Gastrocnemius medialis (tissue), 4 donors: Measurements from ENCODE around the gene AUTS2. TPM values are rescaled to one million over a fixed set of nuclear protein-coding genes. Genes with fewer than 3 reads are reported as not detected.

Source experiments
- ATAC-seq, 2 donors: fragments of 150-250 bp; one replicate each; pipeline ENCODE4 v1.9.1; 2016
- DNase-seq, 2 donors: peaks; one replicate each; pipeline ENCODE4 v3.0.0-alpha.2; 2019
- H3K27ac ChIP-seq, 4 donors: fragments of 200-600 bp; sonication (generic); 1 replicate in 1 of 4; 2 replicates in 3 of 4; pipeline ENCODE4 v1.5.1; 2016 to 2018; ENCODE audit warnings: mild to moderate bottlenecking in 2 of 4, moderate library complexity in 1 of 4
- H3K27me3 ChIP-seq, 3 donors: fragments of 200-600 bp; sonication (generic) in 2 of 3; 1 replicate in 1 of 3; 2 replicates in 2 of 3; pipeline versions ENCODE4 v1.5.1 to v1.6.0; 2016 to 2019; ENCODE audit warnings: mild to moderate bottlenecking in 1 of 3, moderate library complexity in 1 of 3
- H3K36me3 ChIP-seq, 2 donors: fragments of 200-600 bp; sonication (generic) in 1 of 2; one replicate each; pipeline ENCODE4 v1.5.1; 2017 to 2018
- H3K4me1 ChIP-seq, 2 donors: fragments of 200-600 bp; sonication (generic) in 1 of 2; one replicate each; pipeline ENCODE4 v1.5.1; 2016 to 2017; ENCODE audit warnings: mild to moderate bottlenecking in 2 of 2
- H3K4me3 ChIP-seq, 4 donors: fragments of 200-600 bp; sonication (generic) in 3 of 4; 1 replicate in 1 of 4; 2 replicates in 3 of 4; pipeline ENCODE4 v1.5.1; 2016 to 2019; ENCODE audit warnings: mild to moderate bottlenecking in 2 of 4
- H3K9me3 ChIP-seq, 3 donors: fragments of 200-600 bp; sonication (generic) in 2 of 3; 1 replicate in 1 of 3; 2 replicates in 2 of 3; pipeline ENCODE4 v1.5.1; 2016 to 2019
- CTCF ChIP-seq, 5 experiments: fragments of 450-650 bp in 3 of 5; fragments of 200-600 bp in 2 of 5; sonication (generic) in 2 of 5; IDR thresholded peaks in 4 of 5; conservative IDR thresholded peaks in 1 of 5; 1 replicate in 4 of 5; 2 replicates in 1 of 5; pipeline ENCODE4 v1.5.1; 2016 to 2019; ENCODE audit warnings: antibody characterized with exemption in 5 of 5, mild to moderate bottlenecking in 3 of 5, moderate library complexity in 3 of 5
- POLR2A ChIP-seq, 2 donors: fragments of 450-650 bp; IDR thresholded peaks; one replicate each; pipeline ENCODE4 v1.6.1; 2017; ENCODE audit warnings: antibody characterized with exemption in 2 of 2, mild to moderate bottlenecking in 2 of 2, moderate library complexity in 2 of 2
- in situ Hi-C, 4 donors: fragments of 200-750 bp; cut with MboI; loops; one replicate each; pipeline versions ENCODE4 v1.15.0 to v1.8.0; 2017; ENCODE audit warnings: low sequenced_read_pairs in 4 of 4
- intact Hi-C: fragments of 100-400 bp; cut with DNase I; formaldehyde crosslinking; loops from one replicate; pipeline ENCODE4 v1.15.1; 2023; ENCODE audit warnings: low total_unique reads
- total RNA-seq, 4 donors: library from RNA; depleted of rRNA; stranded (reverse); fragments of >200 nt; gene quantifications; one replicate each; pipeline versions ENCODE4 v1.1.0 to v1.2.3, GENCODE V29; 2016

Gene AUTS2
- total RNA-seq, 4 donors from 2014 or later: 2.5 to 16.2 (median 8.5) TPM

DNA sequence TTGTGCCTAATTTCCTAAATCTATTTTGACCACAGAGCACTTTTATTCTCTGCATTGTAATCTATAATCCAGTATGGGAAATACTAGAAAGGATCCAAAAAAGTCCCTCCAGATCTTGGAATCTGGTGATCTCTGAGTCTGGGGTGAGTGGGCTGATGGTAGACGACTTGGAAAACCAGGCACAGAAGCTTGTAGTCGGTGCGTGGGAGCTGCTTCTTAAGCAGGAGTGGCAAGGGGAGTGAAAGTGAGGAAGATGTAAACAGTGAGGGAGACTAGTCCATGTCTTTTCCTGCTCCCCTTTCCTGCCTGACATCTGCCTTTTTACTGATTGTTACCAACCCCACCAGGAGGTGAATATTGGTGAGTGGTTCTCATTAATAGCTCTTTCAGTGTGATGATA is 6.8 kb downstream of the AUTS2 start:
- ATAC-seq (no peak), DNase-seq (no peak)
- Histone ChIP-seq H3K36me3 (no peaks in the 10 kb centered on the region), H3K9me3 (no peaks in the 10 kb centered on the region), H3K4me3 (no peak overlapping the region), H3K27ac (no peak overlapping the region), H3K4me1 (peaks cover 16 to 29% of the 10 kb centered on the region in 2 donors), H3K27me3 (no peaks in the 10 kb centered on the region)
- intact Hi-C loops: no loop called here
- TF ChIP-seq POLR2A (IDR thresholded peaks at IDR 0.05) (no peak), CTCF (IDR thresholded peaks at IDR 0.05 in 4 of 5, conservative IDR thresholded peaks at IDR 0.05 in 1 of 5) (no peak)
- in situ Hi-C loops: no loop called here

GRCh38 chr7:69605546-69605945 is 7.3 kb downstream of the AUTS2 start:
- H3K4me3 ChIP-seq: no peak overlapping the region
- H3K4me1 ChIP-seq: peaks cover 11 to 29% of the 10 kb centered on the region in 2 donors
- no peak overlapping the region for H3K27ac ChIP-seq
- H3K27me3 ChIP-seq: no peaks in the 10 kb centered on the region
- H3K9me3 ChIP-seq: no peaks in the 10 kb centered on the region
- intact Hi-C loops: no loop called here
- no peak for TF ChIP-seq CTCF (IDR thresholded peaks at IDR 0.05 in 4 of 5, conservative IDR thresholded peaks at IDR 0.05 in 1 of 5)
- no peak for TF ChIP-seq POLR2A (IDR thresholded peaks at IDR 0.05)
- ATAC-seq (no peak), DNase-seq (no peak)
- in situ Hi-C loops: no loop called here
- no peaks in the 10 kb centered on the region for H3K36me3 ChIP-seq

GRCh38 chr7:69608049-69608448 is 9.8 kb downstream of the AUTS2 start:
- H3K27me3 ChIP-seq: no peaks in the 10 kb centered on the region
- in situ Hi-C loops (no loop called here), intact Hi-C loops (no loop called here)
- no peak overlapping the region for H3K4me3 ChIP-seq
- ATAC-seq (peak; percentile 86 to 90), DNase-seq (peak in 1 of 2 donors; percentile 30)
- no peaks in the 10 kb centered on the region for H3K36me3 ChIP-seq
- H3K4me1 ChIP-seq: peaks cover 9 to 16% of the 10 kb centered on the region in 2 donors
- H3K9me3 ChIP-seq: no peaks in the 10 kb centered on the region
- no peak for TF ChIP-seq POLR2A (IDR thresholded peaks at IDR 0.05)
- no peak for TF ChIP-seq CTCF (IDR thresholded peaks at IDR 0.05 in 4 of 5, conservative IDR thresholded peaks at IDR 0.05 in 1 of 5)
- H3K27ac ChIP-seq: no peak overlapping the region

DNA sequence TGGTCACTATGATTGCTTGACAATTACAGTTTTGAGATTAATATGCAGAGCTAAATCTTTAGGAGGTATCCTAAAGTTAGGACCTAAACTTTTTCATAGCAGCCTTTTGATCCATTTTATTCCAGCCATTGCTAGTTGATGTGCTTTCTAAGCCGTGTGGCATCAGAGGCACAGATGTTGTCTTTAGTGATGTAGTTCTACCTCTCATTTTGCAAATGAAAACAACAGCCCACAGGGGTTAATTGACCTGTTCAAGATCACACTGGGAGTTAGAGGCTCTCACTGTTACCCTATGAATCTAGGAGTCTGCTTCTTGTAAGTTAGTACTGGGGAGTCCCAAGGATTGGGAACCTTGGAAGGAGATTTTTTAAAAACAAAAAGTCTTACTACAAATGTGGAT is 10.6 kb downstream of the AUTS2 start:
- in situ Hi-C loops (no loop called here), intact Hi-C loops (no loop called here)
- H3K9me3 ChIP-seq: no peaks in the 10 kb centered on the region
- H3K27ac ChIP-seq: peak overlapping the region in 1 of 4 donors; percentile 17
- no peak for ATAC-seq
- no peaks in the 10 kb centered on the region for H3K36me3 ChIP-seq
- no peak for TF ChIP-seq POLR2A (IDR thresholded peaks at IDR 0.05)
- no peak overlapping the region for H3K4me3 ChIP-seq
- no peak for DNase-seq
- H3K4me1 ChIP-seq: peaks cover 9 to 21% of the 10 kb centered on the region in 2 donors
- no peaks in the 10 kb centered on the region for H3K27me3 ChIP-seq

GRCh38 chr7:69609541-69610373 is 11.5 kb downstream of the AUTS2 start:
- Histone ChIP-seq H3K36me3 (no peaks in the 10 kb centered on the region), H3K27ac (no peak overlapping the region), H3K4me1 (peaks cover 9 to 21% of the 10 kb centered on the region in 2 donors), H3K9me3 (no peaks in the 10 kb centered on the region), H3K27me3 (no peaks in the 10 kb centered on the region), H3K4me3 (no peak overlapping the region)
- ATAC-seq (no peak), DNase-seq (no peak)
- no peak for TF ChIP-seq POLR2A (IDR thresholded peaks at IDR 0.05)
- TF ChIP-seq CTCF (IDR thresholded peaks at IDR 0.05 in 4 of 5, conservative IDR thresholded peaks at IDR 0.05 in 1 of 5): no peak
- intact Hi-C loops (no loop called here), in situ Hi-C loops (no loop called here)
